Vagina (tissue), 2 donors: ENCODE measurements around the gene SLC38A6.

Experiments
- POLR2AphosphoS5 ChIP-seq, 2 donors: sonication (generic); formaldehyde crosslinking; IDR thresholded peaks; one replicate each; pipeline ENCODE4 v1.9.0; 2017; ENCODE audit warnings: antibody characterized with exemption in 2 of 2, mild to moderate bottlenecking in 2 of 2, low read depth in 1 of 2; ENCODE audit not compliant: insufficient read depth in 1 of 2
- TF ChIP-seq, protein P1 (sequence below), 3 experiments: fragments of 450-650 bp in 2 of 3; fragments of 200-600 bp in 1 of 3; sonication (generic) in 1 of 3; IDR thresholded peaks; one replicate each; pipeline ENCODE4 v1.5.1; 2017 to 2019; ENCODE audit warnings: antibody characterized with exemption in 3 of 3, mild to moderate bottlenecking in 2 of 3, moderate library complexity in 2 of 3

DNA sequence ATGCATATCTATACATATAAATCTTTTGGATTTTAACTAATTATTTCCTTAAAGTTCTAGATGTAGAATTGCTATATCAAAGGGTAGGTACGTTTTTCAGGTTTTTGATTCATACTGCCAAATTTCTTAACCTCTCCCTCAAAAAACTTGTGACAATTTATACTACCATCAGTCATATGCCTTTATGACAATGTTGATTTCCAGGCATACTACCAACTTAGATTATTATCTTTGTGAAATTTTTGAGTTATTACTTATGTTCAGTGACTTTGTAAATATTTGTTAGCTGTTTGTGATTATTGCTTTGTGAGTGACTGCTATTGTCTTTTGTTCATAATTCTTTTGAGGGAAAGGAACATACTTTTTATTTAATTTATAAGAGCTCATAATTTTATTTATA is 107.0 kb downstream of the SLC38A6 start:
- TF ChIP-seq, protein P1, sequence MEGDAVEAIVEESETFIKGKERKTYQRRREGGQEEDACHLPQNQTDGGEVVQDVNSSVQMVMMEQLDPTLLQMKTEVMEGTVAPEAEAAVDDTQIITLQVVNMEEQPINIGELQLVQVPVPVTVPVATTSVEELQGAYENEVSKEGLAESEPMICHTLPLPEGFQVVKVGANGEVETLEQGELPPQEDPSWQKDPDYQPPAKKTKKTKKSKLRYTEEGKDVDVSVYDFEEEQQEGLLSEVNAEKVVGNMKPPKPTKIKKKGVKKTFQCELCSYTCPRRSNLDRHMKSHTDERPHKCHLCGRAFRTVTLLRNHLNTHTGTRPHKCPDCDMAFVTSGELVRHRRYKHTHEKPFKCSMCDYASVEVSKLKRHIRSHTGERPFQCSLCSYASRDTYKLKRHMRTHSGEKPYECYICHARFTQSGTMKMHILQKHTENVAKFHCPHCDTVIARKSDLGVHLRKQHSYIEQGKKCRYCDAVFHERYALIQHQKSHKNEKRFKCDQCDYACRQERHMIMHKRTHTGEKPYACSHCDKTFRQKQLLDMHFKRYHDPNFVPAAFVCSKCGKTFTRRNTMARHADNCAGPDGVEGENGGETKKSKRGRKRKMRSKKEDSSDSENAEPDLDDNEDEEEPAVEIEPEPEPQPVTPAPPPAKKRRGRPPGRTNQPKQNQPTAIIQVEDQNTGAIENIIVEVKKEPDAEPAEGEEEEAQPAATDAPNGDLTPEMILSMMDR (IDR thresholded peaks at IDR 0.05) = no peak
- TF ChIP-seq POLR2AphosphoS5 (IDR thresholded peaks at IDR 0.05; ENCODE audit: insufficient read depth in 1 of 2, low read depth in 1 of 2) = no peak
